Right lobe of liver (tissue), 6 donors: ENCODE results near the gene SYT17. TPM values are rescaled to one million over a fixed set of nuclear protein-coding genes. Genes with fewer than 3 reads are reported as not detected.

ENCODE experiments used
- ATAC-seq, 4 donors: fragments of 200-7000 bp; cut with Tn5 transposase; one replicate each; pipeline ENCODE4 v1.9.1; 2020; ENCODE audit warnings: mild to moderate bottlenecking in 4 of 4, moderate library complexity in 4 of 4
- DNase-seq, 3 donors: peaks; one replicate each; pipeline ENCODE4 v3.0.0-alpha.2; 2020
- H3K27ac ChIP-seq, 3 donors: fragments of 200-600 bp; one replicate each; pipeline ENCODE4 v1.8.0; 2022
- H3K27me3 ChIP-seq, 2 donors: fragments of 200-600 bp; one replicate each; pipeline ENCODE4 v1.8.0; 2022
- H3K36me3 ChIP-seq, 4 donors: fragments of 200-600 bp; sonication (generic) in 1 of 4; one replicate each; pipeline versions ENCODE4 v1.5.1 to v1.8.0; 2017 to 2022; ENCODE audit warnings: control low read depth in 1 of 4
- H3K4me1 ChIP-seq, 4 donors: fragments of 200-600 bp; sonication (generic) in 1 of 4; one replicate each; pipeline versions ENCODE4 v1.5.1 to v1.8.0; 2017 to 2022; ENCODE audit warnings: control low read depth in 1 of 4
- H3K4me3 ChIP-seq, 3 donors: fragments of 200-600 bp; one replicate each; pipeline ENCODE4 v1.8.0; 2022
- H3K9me3 ChIP-seq, 4 donors: fragments of 200-600 bp; sonication (generic) in 1 of 4; one replicate each; pipeline versions ENCODE4 v1.5.1 to v1.8.0; 2017 to 2022; ENCODE audit warnings: control low read depth in 1 of 4
- CTCF ChIP-seq, 4 donors: fragments of 200-600 bp in 3 of 4; fragments of 450-650 bp in 1 of 4; IDR thresholded peaks; one replicate each; pipeline versions ENCODE4 v1.5.1 to v1.8.0; 2016 to 2022; ENCODE audit warnings: antibody characterized with exemption in 4 of 4, mild to moderate bottlenecking in 2 of 4
- POLR2A ChIP-seq: fragments of 450-650 bp; IDR thresholded peaks from one replicate; pipeline ENCODE4 v1.6.1; 2017; ENCODE audit warnings: antibody characterized with exemption, mild to moderate bottlenecking
- WGBS: methylation state at CpG from one replicate; pipeline ENCODE4 v1.1.6; 2018; ENCODE audit warnings: low coverage, low lambda C conversion rate; ENCODE audit not compliant: insufficient coverage; ENCODE audit errors: missing lambda C conversion rate; 5-methylcytosine and 5-hydroxymethylcytosine counted together
- intact Hi-C, 2 donors: fragments of 100-400 bp; cut with DNase I; formaldehyde crosslinking; loops; one replicate each; pipeline versions ENCODE4 v1.11.2 to v1.14.1; 2022
- total RNA-seq, 6 experiments: library from RNA; depleted of rRNA in 2 of 6; stranded (reverse); fragments of >200 nt in 2 of 6; fragmentation: NEBNext Ultra II Directional in 3 of 6; extraction: Animal tissue kit (Norgen Biotek cat#: 25700) in 3 of 6; gene quantifications; one replicate each; pipeline versions ENCODE4 v1.1.0 to v1.2.4, GENCODE V29; 2016 to 2023
- donor health status: DM: no; HTN: yes; CAD: no.
- donor health status: DM: no; HTN: no; CAD: no.
- donor health status: DM: no; HTN: no; CAD: no.
- donor health status: DM: no; HTN: yes; CAD: no.
- donor health status: DM: no; HTN: yes; CAD: no.

The SYT17 gene
- total RNA-seq, 6 experiments from 2014 or later: 8.2 to 14.1 (median 9.5) TPM

- no peak for DNase-seq
- WGBS: no CpG with 5 or more reads among the region's 2 CpGs
These were observed 110.4 kb downstream of the SYT17 start for GRCh38 chr16:19278403-19278802.

GRCh38 chr16:19281246-19281645, 113.2 kb downstream of the SYT17 start:
- TF ChIP-seq CTCF (IDR thresholded peaks at IDR 0.05) (no peak), POLR2A (no peak)
- Histone ChIP-seq H3K27ac (no peak overlapping the region), H3K9me3 (no peaks in the 10 kb centered on the region), H3K4me3 (no peak overlapping the region), H3K4me1 (no peaks in the 10 kb centered on the region), H3K27me3 (no peaks in the 10 kb centered on the region), H3K36me3 (no peaks in the 10 kb centered on the region)
- intact Hi-C loops: no loop called here
- 85% methylated on average over 2 of the region's 2 CpGs for WGBS
- ATAC-seq: no peak
- no peak for DNase-seq

More at GRCh38 chr16:19278403-19278802, 110.4 kb downstream of the SYT17 start:
- H3K27ac ChIP-seq: no peak overlapping the region
- no peaks in the 10 kb centered on the region for H3K27me3 ChIP-seq
- H3K4me1 ChIP-seq: no peaks in the 10 kb centered on the region
- no peaks in the 10 kb centered on the region for H3K36me3 ChIP-seq
- no peak for ATAC-seq
- no peak overlapping the region for H3K4me3 ChIP-seq
- no peaks in the 10 kb centered on the region for H3K9me3 ChIP-seq
- TF ChIP-seq POLR2A: no peak
- TF ChIP-seq CTCF (IDR thresholded peaks at IDR 0.05): no peak
- intact Hi-C loops: no loop called here

DNA sequence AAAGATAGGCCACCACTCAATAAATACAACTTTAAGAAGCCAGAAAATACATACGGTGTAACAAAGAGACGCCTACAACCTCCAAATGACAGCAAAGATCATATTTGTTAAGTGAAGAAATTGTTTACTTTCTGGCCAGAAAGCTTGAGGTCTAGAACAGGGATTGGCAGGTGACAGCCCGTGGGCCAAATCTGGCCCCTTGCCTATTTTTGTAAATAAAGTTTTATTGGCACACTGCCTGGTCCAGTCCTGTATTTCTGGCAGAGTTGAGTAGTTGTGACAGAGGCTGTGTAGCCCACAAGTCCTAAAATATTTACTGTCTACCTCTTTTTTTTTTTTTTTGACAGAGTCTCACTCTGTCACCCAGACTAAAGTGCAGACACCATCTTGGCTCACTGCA, 114.1 kb downstream of the SYT17 start:
- Histone ChIP-seq H3K36me3 (no peaks in the 10 kb centered on the region), H3K27me3 (no peaks in the 10 kb centered on the region), H3K4me3 (no peak overlapping the region), H3K4me1 (no peaks in the 10 kb centered on the region), H3K27ac (no peak overlapping the region), H3K9me3 (no peaks in the 10 kb centered on the region)
- ATAC-seq: peak; percentile 24 to 80 (median 58)
- peak in 1 of 3 donors; percentile 63 for DNase-seq
- intact Hi-C loops: no loop called here
- 20% methylated on average over 3 of the region's 3 CpGs for WGBS
- no peak for TF ChIP-seq POLR2A
- TF ChIP-seq CTCF (IDR thresholded peaks at IDR 0.05): no peak

DNA sequence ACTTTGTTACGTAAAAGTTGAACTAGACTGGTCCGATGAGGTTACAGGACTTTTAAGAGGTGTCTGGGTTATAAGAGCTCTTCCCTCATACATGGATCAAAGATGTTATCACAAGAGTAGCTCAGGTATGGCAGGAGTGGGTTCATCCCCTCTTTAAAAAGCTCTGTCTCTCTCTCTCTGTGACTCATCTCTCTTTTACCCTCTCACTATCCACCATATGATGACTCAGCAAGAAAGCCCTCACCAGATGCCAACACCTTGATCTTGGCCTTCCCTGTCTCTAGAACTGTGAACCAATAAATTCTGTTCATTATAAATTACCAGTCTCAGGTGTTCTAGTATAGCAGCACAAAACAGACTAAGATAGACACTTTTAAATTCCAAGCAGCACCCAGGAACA, 115.6 kb downstream of the SYT17 start:
- Histone ChIP-seq H3K4me3 (no peak overlapping the region), H3K27ac (no peak overlapping the region), H3K4me1 (no peaks in the 10 kb centered on the region), H3K36me3 (no peaks in the 10 kb centered on the region), H3K27me3 (no peaks in the 10 kb centered on the region), H3K9me3 (no peaks in the 10 kb centered on the region)
- intact Hi-C loops: no loop called here
- DNase-seq (no peak), ATAC-seq (no peak)
- no peak for TF ChIP-seq CTCF (IDR thresholded peaks at IDR 0.05)
- TF ChIP-seq POLR2A: no peak
- no CpG with 5 or more reads among the region's 2 CpGs for WGBS

DNA sequence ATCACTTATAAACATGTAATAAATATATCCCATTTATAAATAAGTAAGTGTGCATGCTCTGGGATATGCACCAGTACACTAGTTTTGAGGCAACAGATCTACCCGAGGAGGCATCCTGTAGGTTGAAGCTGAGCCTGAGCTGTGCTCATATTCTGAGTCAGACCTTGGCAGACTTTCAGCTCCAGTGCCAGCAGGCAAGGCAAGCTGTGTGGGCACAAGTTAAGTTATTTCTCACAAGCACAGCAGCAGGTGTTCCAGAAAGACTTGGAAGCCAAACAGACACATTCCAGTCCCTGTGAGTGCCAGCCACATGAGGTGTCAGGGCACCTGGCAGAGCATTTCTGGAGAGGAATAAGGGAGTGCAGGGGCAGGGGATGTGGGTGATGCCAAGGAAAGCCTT, 116.2 kb downstream of the SYT17 start:
- Histone ChIP-seq H3K27me3 (no peaks in the 10 kb centered on the region), H3K4me1 (no peaks in the 10 kb centered on the region), H3K36me3 (no peaks in the 10 kb centered on the region), H3K9me3 (no peaks in the 10 kb centered on the region), H3K27ac (no peak overlapping the region), H3K4me3 (no peak overlapping the region)
- 13% methylated on average over 1 of the region's 1 CpG for WGBS
- peak; percentile 78 to 96 (median 84) for ATAC-seq
- intact Hi-C loops: no loop called here
- DNase-seq: peak; percentile 58 to 77 (median 60)
- no peak for TF ChIP-seq CTCF (IDR thresholded peaks at IDR 0.05)
- TF ChIP-seq POLR2A: no peak
